ENCODE results near the gene SCYL1.

Gene SCYL1

DNA sequence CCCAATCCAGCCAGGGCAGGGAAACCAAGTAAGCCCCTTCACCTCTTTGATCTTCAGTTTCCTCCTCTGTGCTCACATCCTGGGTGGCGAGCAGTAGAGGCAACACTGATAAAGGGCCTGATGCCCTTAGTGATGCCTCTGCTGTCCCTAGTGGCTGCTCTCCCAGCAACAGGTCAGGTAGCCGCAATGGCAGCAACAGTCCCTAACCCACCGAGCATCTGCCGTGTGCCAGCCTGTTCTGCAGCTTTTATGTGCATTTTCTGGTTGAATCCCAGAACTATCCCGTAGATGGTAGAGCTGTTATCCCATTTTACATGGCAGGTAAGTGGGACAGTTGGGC is 5.2 kb downstream of the SCYL1 start:
- no peak overlapping the region for H3K27ac ChIP-seq
- DNase-seq (ENCODE audit: low read depth, low spot score) = no peak

DNA sequence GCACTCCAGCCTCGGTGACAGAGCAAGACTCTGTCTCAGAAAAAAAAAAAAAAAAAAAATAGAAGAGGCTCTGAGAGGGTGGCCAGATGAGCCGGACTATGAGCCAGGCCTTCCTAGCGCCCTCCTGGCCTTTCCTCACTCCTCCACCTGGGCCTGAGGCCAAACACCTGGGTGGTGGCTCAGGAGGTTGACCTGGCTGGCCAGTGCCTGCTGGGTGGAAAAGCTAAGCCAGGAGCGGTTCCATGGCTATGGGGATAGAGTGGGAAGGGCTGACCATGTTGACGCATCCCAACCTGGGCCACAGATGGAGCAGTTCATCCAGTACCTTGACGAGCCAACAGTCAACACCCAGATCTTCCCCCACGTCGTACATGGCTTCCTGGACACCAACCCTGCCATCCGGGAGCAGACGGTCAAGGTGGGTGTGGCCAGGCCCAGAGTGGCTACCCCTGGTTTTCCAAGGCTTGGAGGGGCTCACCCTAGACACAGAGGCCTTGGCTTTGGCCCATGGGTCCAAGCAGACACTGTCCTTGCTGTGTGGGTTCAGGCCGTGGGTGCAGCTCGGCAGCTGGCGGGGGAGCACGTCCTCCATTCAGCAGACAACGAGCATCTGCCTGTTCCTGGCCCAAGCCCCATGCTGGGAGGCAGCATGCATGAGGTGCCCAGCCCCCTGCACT is 7.6 kb downstream of the SCYL1 start:
- no peak for DNase-seq (ENCODE audit: low read depth, low spot score)
- no peak overlapping the region for H3K27ac ChIP-seq

DNA sequence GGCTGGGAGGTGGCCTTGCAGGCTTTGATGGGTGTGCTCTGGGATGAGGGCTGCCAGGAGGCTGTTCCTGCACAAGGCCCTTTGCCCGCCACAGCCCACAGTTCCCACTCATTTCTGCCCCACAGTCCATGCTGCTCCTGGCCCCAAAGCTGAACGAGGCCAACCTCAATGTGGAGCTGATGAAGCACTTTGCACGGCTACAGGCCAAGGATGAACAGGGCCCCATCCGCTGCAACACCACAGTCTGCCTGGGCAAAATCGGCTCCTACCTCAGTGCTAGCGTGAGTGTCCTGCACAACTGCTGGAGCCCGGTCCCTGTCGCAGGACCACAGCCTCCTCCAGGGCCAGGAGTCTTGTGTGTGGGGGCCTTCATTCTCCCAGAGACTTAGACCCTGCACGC is 10.2 kb downstream of the SCYL1 start:
- no peak for DNase-seq (ENCODE audit: low read depth, low spot score)

DNA sequence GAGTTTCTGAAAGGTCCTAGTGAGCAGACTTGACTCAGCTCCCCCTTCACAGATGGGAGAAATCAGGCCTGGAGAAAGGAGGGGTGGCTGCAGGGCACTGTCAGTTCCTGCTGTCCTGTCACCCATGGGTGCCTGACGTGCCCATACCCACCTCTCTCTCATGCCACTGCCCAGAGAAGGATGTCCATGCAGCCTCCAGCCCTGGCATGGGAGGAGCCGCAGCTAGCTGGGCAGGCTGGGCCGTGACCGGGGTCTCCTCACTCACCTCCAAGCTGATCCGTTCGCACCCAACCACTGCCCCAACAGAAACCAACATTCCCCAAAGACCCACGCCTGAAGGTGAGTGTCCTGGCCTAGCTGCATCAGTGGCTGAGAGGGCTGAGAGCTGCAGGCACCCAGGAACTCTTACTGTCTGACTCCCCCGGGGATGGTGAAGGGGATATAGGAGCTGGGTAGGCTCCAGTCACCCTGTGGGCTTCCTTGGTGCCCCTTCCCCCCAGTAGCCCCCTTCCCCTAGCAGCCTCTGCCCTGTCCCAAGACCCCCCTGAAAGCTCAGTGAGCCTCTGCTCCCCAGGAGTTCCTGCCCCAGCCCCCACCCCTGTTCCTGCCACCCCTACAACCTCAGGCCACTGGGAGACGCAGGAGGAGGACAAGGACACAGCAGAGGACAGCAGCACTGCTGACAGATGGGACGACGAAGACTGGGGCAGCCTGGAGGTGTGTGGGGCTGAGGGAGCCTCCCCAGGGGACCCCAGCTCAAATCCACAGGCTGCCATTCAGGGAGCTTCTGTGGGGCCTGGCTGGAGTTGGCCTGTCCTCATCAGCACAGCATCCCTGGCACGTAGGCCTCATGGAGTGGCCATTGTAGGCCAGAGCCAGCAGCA is 11.8 kb downstream of the SCYL1 start:
- H3K27ac ChIP-seq = no peak overlapping the region
- no peak for DNase-seq (ENCODE audit: low read depth, low spot score)

More for the DNA sequence above, 10.2 kb downstream of the SCYL1 start:
- no peak overlapping the region for H3K27ac ChIP-seq

DNA sequence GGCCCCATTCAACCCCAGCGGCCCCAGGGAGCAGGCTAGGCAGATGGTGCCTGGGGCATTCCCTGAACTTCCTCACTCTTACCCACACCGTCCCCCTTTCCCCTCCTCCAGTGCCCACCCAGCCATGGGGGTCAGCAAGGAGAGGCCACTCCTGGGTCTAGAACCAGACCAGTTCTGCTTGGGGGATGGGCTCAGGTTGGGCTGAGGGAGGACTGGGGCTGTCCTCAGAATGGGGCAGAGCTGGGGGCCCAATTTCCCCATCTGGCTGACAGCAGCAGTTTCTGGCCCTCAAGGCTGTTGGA is 12.4 kb downstream of the SCYL1 start:
- H3K27ac ChIP-seq = no peak overlapping the region
- no peak for DNase-seq (ENCODE audit: low read depth, low spot score)

DNA sequence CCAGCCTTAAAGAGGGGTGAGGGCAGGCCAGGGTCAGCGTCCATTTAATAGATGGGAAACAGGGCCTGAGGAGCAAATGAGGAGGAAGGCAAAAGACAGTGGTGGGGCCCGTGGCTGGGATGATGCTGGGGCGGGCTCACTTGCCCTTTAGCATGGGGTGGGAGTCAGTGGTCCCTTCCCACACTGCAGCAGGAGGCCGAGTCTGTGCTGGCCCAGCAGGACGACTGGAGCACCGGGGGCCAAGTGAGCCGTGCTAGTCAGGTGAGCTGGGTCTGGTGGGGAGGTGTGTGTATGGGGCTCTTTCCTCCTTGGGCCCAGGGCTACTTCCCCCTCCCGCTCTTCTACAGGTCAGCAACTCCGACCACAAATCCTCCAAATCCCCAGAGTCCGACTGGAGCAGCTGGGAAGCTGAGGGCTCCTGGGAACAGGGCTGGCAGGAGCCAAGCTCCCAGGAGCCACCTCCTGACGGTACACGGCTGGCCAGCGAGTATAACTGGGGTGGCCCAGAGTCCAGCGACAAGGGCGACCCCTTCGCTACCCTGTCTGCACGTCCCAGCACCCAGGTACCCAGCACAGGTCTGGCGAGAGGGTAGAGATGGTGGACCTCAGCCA is 12.8 kb downstream of the SCYL1 start:
- no peak for DNase-seq (ENCODE audit: low read depth, low spot score)
- H3K27ac ChIP-seq = no peak overlapping the region

DNA sequence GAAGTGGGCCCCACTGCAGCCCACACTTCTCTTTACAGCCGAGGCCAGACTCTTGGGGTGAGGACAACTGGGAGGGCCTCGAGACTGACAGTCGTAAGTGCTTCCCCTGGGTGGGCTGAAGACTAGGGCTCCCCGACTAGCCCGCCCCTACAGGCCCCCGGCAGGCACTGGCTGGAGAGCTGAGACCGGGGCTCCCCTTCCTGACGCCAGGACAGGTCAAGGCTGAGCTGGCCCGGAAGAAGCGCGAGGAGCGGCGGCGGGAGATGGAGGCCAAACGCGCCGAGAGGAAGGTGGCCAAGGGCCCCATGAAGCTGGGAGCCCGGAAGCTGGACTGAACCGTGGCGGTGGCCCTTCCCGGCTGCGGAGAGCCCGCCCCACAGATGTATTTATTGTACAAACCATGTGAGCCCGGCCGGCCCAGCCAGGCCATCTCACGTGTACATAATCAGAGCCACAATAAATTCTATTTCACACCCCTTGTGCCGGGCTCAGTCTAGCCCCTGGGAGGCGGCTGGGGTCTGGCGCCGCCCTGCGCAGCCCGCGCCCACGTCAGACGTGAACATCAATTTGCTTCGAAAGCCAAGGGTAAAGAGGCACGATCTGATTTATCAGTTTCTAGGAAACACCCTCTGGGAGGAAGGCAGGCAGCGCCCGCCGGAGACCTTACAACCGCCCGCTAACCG is 13.5 kb downstream of the SCYL1 start:
- no peak overlapping the region for H3K27ac ChIP-seq
- no peak for DNase-seq (ENCODE audit: low read depth, low spot score)

DNA sequence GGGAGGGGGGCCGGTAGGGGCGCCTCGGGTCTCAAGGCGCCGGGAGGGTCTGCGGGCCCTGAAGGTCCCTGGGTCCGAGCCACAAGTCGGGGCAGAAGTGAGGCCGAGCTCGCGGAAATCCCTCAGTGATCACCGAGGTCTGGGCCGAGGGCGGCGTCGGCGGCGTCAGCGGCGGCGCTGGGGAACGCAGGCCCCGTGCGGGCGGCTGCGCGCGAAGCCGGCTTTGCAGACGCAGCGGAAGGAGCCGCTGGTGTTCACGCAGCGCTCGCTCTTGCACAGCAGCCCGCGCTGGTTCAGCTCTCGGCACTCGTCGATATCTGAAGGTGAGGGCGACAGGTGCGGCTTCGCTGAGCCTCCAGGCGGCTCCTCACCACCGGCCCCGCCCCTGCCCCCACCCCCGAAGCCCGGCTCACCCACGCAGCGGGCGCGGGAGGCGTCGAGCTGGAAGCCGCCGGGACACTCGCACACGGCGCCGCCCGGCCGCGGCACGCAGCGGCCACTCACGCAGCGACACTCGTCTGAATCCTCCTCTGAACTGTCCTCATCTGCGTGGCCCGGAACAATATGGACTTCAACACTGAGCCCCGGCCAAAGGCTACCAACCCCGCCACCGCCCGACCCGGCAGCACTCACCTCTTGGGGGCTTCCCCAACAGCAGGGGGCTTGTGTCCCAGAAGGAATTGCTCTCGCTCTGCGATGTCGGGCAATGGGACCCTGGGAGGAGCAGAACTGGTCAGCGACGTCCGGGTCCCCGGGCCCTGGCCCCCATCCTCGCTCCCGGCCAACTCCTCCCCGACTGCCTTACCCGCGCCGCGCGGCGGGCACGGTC is 14.2 kb downstream of the SCYL1 start:
- H3K27ac ChIP-seq = peak overlapping the region; percentile 82
- DNase-seq (ENCODE audit: low read depth, low spot score) = no peak

DNA sequence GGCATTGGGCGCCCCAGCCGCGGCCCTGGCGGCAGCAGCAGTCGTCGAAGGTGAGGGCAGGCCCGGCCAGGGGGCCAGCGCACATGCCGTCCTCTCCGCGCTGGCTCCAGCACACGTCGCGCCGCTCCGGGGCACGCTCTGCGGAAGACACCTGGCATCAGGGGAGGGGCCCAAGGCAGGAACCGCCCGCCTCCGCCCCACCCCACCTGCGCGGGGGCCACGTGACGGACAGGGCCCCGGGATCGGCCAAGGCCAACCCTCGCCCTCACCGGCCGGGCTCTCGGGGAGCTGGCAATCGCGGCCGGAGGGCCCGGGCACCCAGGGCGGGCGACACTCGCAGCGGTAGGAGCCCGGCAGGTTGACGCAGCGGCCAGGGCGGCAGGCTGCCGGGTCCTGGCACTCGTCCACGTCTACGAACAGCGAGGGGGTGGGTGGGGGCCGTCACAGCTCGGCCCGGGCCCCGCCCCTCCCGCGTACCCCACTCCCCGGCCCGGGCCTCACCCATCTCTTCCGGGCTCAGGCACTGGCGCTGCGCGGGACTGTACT is 14.9 kb downstream of the SCYL1 start:
- no peak for DNase-seq (ENCODE audit: low read depth, low spot score)
- peak overlapping the region; percentile 82 for H3K27ac ChIP-seq

DNA sequence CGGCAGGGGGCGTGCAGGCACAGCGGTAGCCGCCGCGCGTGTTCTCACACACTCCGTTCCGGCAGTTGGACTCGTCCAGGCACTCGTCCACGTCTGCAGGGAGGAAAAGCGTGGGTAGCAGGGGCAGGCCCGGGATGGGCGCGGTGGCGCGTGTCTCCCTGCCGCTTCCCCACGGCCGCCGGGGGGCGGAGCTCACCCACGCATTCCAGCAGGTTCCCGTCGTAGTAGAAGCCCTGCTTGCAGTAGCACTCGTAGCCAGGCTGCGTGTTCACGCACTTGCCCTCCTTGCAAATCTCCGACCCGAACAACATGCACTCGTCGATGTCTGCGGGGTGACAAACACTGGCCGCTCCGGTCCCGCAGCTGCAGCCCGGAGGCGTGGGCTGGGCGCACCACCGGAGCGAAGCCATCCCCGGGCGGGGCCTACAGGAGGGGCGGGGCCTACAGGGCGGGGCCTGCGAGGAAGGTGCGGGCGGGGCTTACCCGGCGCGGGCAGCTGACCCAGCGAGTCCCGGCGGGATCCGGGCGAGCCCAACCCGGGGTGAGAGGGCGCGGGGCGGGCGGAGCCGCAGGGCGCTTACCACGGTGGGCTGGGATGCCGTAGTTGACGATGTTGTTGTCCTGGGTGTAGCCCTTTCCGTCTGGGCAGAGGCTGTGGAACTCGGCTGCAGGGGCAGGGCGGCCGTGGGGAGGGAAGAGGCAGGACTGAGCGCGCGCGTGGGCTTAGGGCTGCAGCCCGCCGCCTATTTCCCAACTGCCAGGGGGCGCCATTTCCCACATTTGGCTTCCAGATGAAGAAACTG is 15.6 kb downstream of the SCYL1 start:
- H3K27ac ChIP-seq = peak overlapping the region; percentile 82
- peak; percentile 43 for DNase-seq (ENCODE audit: low read depth, low spot score)

DNA sequence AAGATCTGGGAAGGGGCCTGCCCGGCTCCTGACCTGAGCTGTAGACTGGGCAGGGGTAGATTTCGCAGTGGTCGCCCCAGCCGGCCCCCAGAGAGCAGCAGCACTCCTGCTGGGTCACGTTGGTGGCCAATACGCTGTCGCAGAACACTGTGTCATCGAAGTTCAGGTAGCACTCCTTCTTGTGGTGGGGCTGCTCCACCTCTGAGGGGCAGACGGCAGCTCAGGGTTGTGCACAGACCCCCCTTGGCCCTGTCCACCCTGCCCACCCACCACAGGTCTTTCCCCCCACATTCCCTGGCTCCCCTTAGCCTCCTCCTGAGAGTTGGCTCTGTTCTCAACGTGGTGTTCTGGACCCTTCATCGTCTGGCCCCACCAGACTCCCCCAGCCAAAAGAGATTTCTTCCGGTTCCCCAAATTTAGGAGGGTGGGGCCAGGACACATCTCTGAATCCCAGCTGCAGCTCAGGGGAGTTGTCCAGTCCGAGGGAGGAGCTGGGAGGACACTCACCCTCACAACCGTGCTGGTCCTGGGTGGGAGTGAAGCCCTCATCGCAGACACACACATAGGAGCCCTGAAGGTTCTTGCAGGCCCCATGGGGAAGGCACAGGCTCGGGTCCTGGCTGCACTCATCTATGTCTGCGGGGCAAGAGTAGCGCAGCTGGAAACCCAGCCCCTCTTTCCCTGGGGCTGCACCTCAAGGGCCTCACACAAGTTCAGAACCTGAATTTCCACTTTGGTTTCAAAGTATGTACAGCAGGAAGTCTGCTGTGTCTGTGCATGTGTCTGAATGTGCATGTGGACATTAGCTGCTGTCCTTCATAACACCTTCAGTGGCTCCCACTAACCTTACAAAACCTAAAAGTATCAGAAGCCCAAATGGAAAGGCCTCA is 16.5 kb downstream of the SCYL1 start:
- peak overlapping the region; percentile 82 for H3K27ac ChIP-seq
- peak; percentile 52 for DNase-seq (ENCODE audit: low read depth, low spot score)

DNA sequence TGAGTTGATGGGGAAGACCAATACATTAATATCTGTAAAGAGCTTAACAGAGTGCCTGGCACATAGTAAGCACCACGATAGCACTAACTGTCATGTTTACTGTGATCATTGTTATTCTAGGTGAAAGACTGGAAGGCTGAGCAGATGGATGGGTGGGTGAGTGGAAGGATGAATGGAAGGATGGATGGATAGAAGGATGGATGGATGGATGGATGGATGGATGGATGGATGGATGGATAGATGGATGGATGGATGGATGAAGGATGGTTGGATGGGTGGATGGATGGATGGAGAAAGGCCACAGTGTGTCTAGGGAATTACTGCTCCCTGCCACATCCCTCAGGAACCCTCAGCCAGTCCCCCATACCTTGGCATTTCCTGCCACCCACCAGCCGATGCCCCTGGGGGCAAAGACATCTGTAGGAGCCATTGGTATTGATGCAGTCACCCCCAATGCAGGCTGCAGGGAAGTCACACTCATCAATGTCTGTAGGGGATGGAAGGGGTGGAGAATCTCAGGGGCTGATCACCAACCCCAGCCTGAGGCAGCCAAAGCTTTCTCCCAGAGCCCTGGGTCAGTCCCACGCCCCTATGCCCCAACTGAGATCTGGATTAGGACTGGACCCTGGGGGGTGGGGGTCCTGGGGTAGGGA is 18.0 kb downstream of the SCYL1 start:
- H3K27ac ChIP-seq = no peak overlapping the region
- no peak for DNase-seq (ENCODE audit: low read depth, low spot score)

DNA sequence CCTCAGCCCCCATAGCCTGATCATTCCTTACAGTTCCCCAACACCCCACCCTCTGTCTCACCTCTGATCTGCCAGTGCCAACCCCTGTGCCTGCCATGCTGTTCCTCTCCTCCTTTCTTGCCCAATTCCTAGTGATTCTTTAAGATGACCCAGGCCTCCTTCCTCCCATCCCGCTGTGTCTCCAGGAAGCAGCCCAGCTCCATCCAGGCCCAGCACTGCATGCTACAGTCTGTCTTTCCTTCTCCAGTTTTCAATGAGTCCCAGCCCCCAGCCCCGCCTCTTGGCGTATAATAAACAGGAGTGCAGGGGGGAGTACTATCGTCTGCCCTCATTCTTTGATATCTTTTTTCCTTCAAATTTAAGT is 21.0 kb downstream of the SCYL1 start:
- H3K27ac ChIP-seq = no peak overlapping the region
- DNase-seq (ENCODE audit: low read depth, low spot score) = no peak

DNA sequence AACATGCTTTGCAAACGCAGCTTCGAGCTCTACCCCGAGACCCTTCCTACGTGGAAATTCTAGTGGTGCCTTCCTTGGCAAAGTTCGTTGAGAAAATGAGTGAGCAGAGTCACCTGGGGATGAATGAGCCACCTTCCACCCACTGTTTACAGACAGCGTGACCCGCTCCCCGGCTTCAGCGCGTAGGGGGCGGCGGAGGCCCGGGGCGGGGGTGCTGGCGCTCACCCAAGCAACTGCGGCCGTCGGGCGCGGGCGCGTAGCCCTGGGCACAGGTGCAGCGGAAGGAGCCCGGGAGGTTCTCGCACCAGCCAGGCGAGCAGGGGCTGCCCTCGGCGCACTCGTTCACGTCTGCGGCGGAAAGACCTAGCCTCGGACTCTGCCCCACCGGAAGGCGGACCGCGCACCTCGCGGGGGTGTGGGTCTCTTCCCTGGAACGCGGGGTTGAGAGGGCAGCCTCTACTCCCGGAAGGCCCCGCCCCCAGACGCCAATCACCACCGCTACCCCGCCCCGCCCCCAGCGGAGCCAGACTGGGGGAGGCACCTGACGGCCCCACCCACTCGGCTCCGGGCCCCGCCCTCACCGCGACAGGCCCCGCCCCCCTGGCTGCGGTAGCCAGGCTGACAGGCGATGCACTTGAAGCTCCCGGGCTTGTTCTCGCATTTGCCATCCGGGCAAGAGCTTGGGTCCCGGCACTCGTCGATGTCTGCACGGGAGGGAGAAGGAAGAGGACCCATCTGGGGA is 21.5 kb downstream of the SCYL1 start:
- no peak overlapping the region for H3K27ac ChIP-seq
- DNase-seq (ENCODE audit: low read depth, low spot score) = no peak

DNA sequence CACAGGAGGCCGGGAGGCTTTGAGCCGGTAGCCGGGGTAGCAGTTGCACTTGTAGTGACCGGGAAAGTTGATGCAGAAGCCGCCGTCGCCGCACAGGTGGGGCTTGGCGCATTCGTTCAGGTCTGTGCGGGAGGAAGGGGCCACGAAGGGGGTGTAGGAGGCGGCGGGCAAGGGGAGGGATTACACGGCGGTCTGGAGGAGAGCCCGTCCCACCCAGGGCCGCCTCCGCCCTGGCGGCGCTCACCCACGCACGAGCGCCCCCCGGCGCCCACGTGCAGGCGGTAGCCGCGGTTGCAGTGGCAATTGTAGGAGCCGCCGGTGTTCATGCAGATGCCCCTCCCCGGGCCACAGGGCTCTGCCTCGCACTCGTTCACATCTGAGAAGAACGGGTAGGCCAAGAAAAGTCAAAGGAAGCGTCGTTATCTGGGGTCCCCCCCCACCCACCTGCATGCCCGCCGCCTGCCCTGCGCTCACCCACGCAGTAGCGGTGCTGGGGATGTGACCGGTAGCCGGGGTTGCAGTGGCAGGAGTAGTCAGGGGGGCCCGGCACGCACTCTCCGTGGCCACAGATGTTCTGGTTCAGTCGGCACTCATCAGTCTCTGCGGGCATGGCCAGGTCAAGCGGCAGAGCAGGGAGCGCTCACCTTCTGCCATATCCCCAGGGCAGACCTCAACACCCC is 22.7 kb downstream of the SCYL1 start:
- H3K27ac ChIP-seq = no peak overlapping the region
- no peak for DNase-seq (ENCODE audit: low read depth, low spot score)

DNA sequence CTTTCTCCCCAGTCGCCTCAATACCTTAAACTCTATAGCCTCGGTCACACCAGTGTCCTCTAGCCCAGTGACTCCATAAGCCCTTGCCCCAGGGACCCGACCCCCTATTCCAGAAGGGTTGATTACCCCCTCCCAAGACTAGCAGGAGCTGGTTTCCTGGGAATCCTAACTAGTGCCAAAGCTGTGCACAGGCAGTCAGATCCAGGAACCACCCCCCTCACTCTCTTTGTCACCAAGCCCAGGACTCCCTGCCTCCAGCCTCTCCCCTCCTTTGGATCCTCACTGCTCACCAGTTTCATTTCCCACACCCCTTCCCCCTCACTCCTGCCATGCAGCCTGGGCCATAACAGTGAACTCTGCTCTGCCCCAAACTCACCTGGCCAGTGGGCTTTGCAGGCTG is 23.5 kb downstream of the SCYL1 start:
- no peak for DNase-seq (ENCODE audit: low read depth, low spot score)
- no peak overlapping the region for H3K27ac ChIP-seq

DNA sequence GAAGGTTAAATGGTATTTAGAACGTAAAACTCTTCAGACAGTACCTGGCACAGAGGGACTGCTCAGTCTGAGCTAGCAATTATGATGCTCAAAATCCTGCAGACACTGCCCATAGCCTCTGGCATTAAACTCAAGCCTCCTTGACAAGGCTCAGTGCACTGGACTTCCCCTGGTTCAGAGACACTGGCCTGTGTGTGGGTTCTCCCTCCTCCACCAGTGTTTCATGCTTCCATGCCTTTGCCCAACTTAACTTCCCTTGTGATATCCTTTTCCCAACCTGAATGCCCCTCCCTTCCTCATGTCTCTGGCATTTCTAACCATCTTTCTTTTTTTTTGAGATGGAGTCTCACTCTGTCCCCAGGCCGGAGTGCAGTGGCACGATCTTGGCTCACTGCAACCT is 24.2 kb downstream of the SCYL1 start:
- H3K27ac ChIP-seq = no peak overlapping the region
- DNase-seq (ENCODE audit: low read depth, low spot score) = no peak

Measured in epithelial cell of prostate (primary cell).